Stimulated activated naive B cell treated with anti-CD40 and anti-IgM and Interleukin-4, amounts not matched to agents 10 μg/mL and 1 μg/mL and 100 μg/mL, for 72 hours (primary cell): Measurements from ENCODE around the gene PRRX1.

Source experiments
- ATAC-seq, 2 donors: fragments of 150-1000 bp; cut with Tn5 transposase; replicated peaks; 2 replicates each; pipeline ENCODE4 v1.10.0; 2021; ENCODE audit warnings: moderate library complexity in 1 of 2
- DNase-seq: peaks from one replicate; pipeline ENCODE4 v3.0.0; 2021
- H3K27ac Mint-ChIP-seq: one replicate; pipeline ENCODE4 v1.8.0; 2022; ENCODE audit warnings: mild to moderate bottlenecking, mixed read lengths
- H3K27me3 Mint-ChIP-seq, 2 donors: one replicate each; pipeline ENCODE4 v1.8.0; 2022; ENCODE audit warnings: mixed read lengths in 2 of 2
- H3K36me3 Mint-ChIP-seq, 2 donors: one replicate each; pipeline ENCODE4 v1.8.0; 2022; ENCODE audit warnings: mixed read lengths in 2 of 2, mild to moderate bottlenecking in 1 of 2
- H3K4me1 Mint-ChIP-seq, 2 donors: one replicate each; pipeline ENCODE4 v1.8.0; 2022; ENCODE audit warnings: mixed read lengths in 2 of 2, mild to moderate bottlenecking in 1 of 2
- H3K4me3 Mint-ChIP-seq, 2 donors: one replicate each; pipeline ENCODE4 v1.8.0; 2022; ENCODE audit warnings: mild to moderate bottlenecking in 2 of 2, mixed read lengths in 2 of 2, moderate library complexity in 1 of 2
- H3K9me3 Mint-ChIP-seq, 2 donors: one replicate each; pipeline ENCODE4 v1.8.0; 2022; ENCODE audit warnings: mixed read lengths in 2 of 2, mild to moderate bottlenecking in 1 of 2

The PRRX1 gene

GRCh38 chr1:170769691-170770090 is 105.8 kb downstream of the PRRX1 start:
- ATAC-seq (no peak), DNase-seq (no peak)
- Mint-ChIP-seq H3K27me3 (no peaks in the 10 kb centered on the region), H3K27ac (no peak overlapping the region), H3K9me3 (no peaks in the 10 kb centered on the region), H3K4me3 (no peak overlapping the region), H3K36me3 (no peaks in the 10 kb centered on the region), H3K4me1 (no peaks in the 10 kb centered on the region)

- no peaks in the 10 kb centered on the region for H3K9me3 Mint-ChIP-seq
These were observed 106.3 kb downstream of the PRRX1 start for GRCh38 chr1:170770254-170770653.

GRCh38 chr1:170776252-170776651 is 112.3 kb downstream of the PRRX1 start:
- H3K27ac Mint-ChIP-seq = no peak overlapping the region
- H3K4me3 Mint-ChIP-seq = no peak overlapping the region
- H3K4me1 Mint-ChIP-seq = peaks cover 0 to 3% of the 10 kb centered on the region in 2 donors
- H3K27me3 Mint-ChIP-seq = no peaks in the 10 kb centered on the region
- peaks cover 0 to 7% of the 10 kb centered on the region in 2 donors for H3K9me3 Mint-ChIP-seq
- DNase-seq (no peak), ATAC-seq (no peak)
- no peaks in the 10 kb centered on the region for H3K36me3 Mint-ChIP-seq

More at GRCh38 chr1:170770254-170770653, 106.3 kb downstream of the PRRX1 start:
- no peaks in the 10 kb centered on the region for H3K27me3 Mint-ChIP-seq
- H3K4me3 Mint-ChIP-seq = no peak overlapping the region
- no peak overlapping the region for H3K27ac Mint-ChIP-seq
- H3K4me1 Mint-ChIP-seq = no peaks in the 10 kb centered on the region
- no peaks in the 10 kb centered on the region for H3K36me3 Mint-ChIP-seq
- DNase-seq = no peak
- no peak for ATAC-seq

- H3K9me3 Mint-ChIP-seq = peaks cover 0 to 10% of the 10 kb centered on the region in 2 donors
- H3K36me3 Mint-ChIP-seq = no peaks in the 10 kb centered on the region
- no peak for ATAC-seq
These were observed 112.8 kb downstream of the PRRX1 start for GRCh38 chr1:170776777-170777176.

More at GRCh38 chr1:170776777-170777176, 112.8 kb downstream of the PRRX1 start:
- Mint-ChIP-seq H3K27ac (no peak overlapping the region), H3K27me3 (no peaks in the 10 kb centered on the region), H3K4me1 (peaks cover 0 to 3% of the 10 kb centered on the region in 2 donors), H3K4me3 (no peak overlapping the region)
- DNase-seq = no peak
